ENCODE measurements around the gene ITIH5.

ITIH5 gene

DNA sequence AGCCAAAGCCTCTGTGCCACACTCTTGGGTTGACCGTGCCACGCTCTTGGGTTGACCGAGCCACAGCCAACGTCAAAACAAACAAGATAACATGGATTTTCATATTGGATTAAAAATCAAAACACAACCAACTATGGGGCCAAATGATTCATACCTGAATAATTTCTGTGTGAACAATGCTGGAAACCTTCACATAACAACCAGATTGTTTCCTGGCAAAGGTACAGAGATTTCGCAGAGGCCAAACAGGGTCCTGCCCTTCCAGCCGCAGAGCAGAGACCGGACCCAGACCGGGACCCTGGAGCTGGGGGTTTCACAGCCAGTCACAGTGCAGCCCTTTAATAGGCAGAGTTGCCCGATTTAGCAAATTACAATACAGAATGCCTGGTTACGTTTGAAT, 40.5 kb downstream of the ITIH5 start:
- DNase-seq = no peak

DNA sequence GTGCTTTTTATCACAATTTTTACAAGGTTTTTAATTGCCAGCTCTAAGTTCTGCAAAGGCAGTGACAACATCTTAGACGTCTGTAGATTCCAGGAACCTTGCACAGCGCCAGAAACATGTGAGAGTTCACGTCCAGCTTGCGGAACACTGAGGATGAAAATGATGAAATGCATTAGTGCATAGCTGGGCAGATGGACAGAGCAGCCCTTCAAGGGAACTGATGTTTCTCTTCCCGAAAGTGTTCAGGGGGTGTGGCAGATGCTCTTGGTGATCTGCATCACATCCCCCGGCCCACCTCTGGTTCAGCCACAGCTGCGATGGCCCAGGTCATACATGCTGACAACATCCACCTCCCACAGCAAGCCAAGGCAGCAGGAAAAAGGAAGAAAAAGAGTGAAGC, 40.9 kb downstream of the ITIH5 start:
- DNase-seq = no peak

GRCh38 chr10:7625009-7625408, 41.8 kb downstream of the ITIH5 start:
- DNase-seq = no peak

- no peak for DNase-seq
Observed at GRCh38 chr10:7622969-7623368, 43.8 kb downstream of the ITIH5 start.

- no peak for DNase-seq
Observed at GRCh38 chr10:7618461-7618860, 48.3 kb downstream of the ITIH5 start.

GRCh38 chr10:7611909-7612308, 54.9 kb downstream of the ITIH5 start:
- DNase-seq = no peak

GRCh38 chr10:7610651-7611389, 55.9 kb downstream of the ITIH5 start:
- DNase-seq = no peak

GRCh38 chr10:7610026-7610425, 56.7 kb downstream of the ITIH5 start:
- DNase-seq = no peak

GRCh38 chr10:7609556-7609955, 57.2 kb downstream of the ITIH5 start:
- DNase-seq = no peak

DNA sequence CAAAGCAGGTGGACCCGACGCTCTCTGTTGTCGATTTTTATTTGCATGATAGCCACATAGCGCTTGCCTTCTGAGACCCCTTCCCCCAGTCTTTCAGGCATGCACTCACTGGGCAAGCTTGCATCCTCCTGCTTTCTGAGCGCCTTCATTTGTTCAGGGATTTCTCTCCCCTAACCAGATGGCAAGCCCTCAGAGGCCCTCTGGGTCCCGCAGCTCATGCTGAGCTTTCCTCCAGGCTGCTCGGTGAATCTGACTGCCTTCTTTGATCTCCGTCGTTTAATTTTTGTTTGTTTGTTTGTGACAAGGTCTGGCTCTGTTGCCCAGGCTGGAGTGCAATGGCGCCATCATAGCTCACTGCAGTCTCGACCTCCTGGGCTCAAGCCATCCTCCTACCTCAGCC, 58.8 kb downstream of the ITIH5 start:
- DNase-seq = no peak

DNA sequence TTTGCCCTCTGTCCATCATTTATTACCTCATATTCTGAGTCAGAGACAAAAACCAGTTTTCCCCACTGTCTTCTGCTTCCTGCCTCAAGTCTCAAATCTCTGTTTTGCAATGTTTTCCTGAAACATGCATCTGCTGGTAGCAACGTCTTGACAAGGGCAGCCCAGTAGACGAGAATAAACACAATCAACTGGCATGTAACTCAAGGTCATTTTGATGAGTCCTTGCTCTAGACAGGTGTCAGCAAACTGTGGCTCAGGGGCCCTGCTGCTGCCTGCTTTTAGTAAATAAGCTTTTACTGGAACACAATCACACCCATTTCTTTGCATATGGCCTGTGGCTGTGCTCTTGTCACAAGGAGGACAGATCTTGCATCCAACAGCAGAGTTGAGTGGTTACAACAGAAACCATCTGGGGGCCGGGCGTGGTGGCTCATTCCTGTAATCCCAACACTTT, 59.8 kb downstream of the ITIH5 start:
- DNase-seq = no peak

GRCh38 chr10:7605565-7606295, 61.0 kb downstream of the ITIH5 start:
- no peak for DNase-seq

DNA sequence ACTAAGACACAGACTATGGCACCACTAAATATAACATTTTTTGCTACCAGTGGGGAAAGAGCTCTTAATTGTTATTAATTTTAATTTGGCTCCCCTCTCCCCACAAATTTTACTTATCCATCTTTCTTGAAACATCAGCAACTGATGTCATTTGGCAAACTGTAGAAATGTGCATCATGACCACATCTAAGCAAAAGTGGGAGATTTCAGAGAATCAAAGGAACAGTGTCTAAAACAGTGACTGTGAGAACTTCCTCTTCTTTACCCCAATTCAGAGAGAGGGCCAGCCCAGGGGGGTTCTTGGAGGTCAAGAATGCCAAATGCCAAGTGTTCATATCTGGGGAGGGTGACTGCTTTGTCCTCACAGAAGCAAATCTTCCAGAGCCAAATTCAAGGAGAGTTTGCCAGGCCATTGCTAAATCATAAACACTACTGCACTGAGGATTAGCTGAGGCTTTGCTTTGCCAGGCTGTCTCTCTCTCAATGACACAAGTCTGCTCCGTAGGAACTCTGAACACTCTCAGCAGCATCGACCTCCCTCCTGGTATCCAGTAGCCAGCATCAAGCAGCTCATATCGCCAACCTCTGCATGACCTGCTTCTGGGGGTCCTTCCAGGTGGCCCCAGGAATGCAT, 65.6 kb downstream of the ITIH5 start:
- no peak for DNase-seq

DNA sequence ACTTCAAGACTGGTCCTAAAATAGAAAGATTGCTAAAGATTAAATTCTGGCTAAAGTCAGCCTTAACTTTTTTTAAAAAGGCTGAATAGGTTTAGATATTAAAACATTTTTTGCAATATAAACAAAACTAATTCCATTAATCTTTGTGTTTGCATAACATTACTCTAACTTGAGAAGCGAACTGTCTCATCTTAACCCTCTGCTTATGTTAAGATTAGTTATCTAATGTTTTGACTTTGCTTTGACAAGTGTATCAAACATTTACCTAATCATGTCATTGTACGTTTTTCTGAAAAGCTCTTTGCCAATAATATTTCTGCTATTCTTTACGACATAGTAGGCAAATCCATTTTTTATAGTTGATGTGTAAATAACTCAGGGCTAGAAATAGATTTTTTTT, 68.0 kb downstream of the ITIH5 start:
- no peak for DNase-seq

GRCh38 chr10:7596356-7596755, 70.4 kb downstream of the ITIH5 start:
- no peak for DNase-seq

DNA sequence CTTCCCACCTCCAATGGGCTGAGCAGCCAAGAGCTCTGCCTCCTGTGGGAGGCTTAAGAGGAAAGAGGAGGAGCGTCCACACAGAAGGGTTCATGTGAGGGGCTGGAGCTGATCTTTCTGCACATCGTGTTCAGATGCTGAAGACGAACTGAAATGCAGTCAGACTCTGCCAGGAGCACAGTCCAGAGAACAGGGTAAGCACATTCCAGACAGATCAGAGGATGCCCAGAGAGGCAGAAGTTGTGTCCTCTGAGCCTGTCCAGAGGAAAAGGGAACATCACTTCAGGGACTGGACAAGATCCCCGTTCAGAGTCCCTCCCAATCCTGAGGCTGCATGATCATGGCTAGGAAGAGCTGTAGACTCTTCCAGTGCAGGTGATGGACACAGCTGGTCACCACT, 72.9 kb downstream of the ITIH5 start:
- no peak for DNase-seq

DNA sequence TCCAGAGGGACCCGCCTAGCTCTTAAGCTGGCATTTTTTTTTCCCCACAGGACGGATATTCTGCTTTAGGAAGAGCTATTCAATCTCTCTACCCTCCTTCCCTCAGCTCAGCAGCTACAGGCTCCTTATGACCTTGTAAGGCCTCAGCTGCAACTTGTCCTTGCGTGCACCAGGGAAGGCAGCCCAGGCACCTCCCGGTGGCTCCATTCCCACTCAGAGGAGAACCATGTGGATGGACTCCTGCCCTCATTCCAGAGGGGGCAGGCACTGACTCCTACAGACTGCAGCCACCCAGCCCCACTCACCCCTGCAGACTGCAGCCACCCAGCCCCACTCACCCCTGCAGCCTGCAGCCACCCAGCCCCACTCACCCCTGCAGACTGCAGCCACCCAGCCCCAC, 73.7 kb downstream of the ITIH5 start:
- DNase-seq = no peak

GRCh38 chr10:7592627-7593026, 74.1 kb downstream of the ITIH5 start:
- no peak for DNase-seq

GRCh38 chr10:7590271-7590670, 76.5 kb downstream of the ITIH5 start:
- DNase-seq = no peak

DNA sequence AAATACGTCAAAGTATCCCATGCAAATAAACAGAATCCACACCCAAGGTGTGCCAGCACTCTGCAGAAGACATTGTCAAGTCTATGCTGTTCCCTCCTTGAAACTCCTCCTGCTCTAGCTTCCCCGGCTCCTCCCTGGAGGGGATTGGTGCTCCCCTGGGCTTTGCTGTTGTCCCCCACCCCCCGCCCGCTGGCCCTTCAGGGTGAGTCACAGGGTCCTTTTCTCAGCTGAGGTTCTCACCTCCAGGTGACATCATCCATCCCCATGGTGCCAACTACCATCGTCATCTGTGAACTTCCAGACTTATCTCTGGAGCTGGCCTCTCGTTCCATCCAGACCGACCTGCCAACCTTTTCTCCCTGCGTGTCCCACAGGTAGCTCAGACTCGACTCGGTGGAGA, 77.0 kb downstream of the ITIH5 start:
- DNase-seq = no peak

DNA sequence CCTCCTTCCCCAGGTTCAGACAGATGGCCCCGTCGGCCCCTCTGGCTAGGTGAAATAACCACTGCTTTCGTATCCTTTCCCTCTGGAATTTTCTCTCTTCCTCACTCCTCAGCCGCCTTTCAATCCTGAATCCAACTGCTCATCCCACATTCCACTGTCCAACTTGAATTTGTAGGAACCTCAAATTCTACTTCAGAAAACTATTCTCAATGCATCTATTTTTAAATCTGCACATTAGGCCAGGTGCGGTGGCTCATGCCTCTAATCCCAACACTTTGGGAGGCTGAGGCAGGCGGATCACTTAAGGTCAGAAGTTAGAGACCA, 78.9 kb downstream of the ITIH5 start:
- DNase-seq = no peak

DNA sequence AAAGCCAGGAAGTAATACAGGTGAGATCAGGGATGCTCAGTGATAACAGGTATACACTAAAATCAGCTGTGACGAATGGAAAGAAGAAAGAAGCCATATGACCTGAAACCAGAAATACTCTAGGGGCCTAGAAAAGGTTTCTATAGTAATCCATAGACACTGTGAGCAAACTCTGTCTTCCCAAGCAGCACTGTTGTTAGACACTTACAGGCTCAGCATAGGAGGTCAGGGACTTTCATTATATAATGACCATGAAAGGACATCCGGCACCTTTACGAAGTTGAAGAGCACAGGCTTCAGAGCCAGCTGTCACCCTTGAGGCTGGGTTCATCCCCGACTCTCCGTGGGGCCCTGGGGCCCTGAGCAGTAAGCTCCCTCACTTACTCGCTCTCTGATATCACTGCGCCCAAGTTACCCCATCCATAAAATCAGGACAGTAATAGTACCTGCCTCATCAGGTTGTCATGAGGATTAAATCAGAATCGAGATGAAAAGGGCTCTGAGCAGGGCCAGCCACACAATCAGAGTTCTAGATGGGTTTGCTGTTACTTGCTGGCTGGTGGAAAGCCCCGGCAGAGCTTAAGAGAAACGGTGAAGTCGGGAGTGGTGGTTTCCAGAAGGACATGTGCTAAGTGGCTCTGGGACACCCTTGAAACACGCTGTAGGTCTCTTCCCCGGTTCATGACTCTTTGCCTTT, 79.5 kb downstream of the ITIH5 start:
- DNase-seq = no peak

DNA sequence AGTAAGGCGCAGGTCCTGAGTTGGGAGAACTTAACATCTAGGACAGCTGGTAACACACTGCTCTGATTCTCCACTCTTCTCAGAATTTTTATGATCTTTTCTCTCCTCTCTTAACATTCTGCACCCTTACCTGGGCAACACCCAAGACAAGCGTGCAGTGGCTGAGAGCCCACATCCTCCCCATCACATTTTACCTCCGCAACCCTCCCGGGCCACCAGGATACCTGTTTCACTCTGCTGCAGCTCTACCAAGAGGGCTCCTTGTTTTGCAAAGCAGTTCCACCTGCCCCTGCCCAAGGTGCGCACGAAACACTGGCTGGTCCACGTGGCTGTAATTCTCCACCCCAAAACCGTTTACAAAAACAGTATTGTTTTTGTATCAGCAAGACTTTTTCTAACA, 81.5 kb downstream of the ITIH5 start:
- no peak for DNase-seq

- no peak for DNase-seq
Observed at GRCh38 chr10:7583626-7584025, 83.1 kb downstream of the ITIH5 start.

Data from activated T-cell treated with anti-CD3 and anti-CD28 coated beads, Interleukin-2, amount 50 U/mL, for 48 hours (primary cell).